Fibroblast of upper back skin (primary cell): ENCODE results near the gene SCAMP3.
"Not testable (repeated sequence)": the region's sequence is repeated elsewhere in the genome, so short reads cannot be mapped to it uniquely, and the experiment has no call there.

Source experiments
- DNase-seq: peaks from one replicate; pipeline ENCODE4 v3.0.0-alpha.2; 2013

Gene SCAMP3

DNA sequence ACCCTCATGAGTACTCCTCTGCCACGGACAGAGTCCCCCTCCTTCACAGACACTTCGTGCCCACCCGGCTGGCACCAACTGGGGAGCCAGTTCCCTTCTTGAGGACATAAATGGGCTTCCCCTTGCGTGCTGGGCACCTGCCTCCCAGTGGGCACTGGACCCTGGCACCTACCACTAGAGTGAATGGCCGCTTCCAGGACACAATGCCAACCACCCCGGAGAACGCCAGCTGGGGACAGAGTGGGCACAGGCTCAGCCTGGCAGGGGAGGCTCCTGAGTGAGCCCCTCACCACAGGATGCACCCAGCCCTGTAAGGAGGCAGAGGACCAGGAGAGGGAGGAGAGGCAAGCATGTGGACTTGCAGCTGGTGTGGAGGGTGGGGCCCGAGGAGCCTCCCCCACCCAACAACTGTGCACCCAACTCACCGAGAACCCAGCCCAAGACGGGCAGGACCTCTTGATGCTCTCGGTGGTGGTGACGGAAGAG is 7.9 kb downstream of the SCAMP3 start:
- DNase-seq = no peak

DNA sequence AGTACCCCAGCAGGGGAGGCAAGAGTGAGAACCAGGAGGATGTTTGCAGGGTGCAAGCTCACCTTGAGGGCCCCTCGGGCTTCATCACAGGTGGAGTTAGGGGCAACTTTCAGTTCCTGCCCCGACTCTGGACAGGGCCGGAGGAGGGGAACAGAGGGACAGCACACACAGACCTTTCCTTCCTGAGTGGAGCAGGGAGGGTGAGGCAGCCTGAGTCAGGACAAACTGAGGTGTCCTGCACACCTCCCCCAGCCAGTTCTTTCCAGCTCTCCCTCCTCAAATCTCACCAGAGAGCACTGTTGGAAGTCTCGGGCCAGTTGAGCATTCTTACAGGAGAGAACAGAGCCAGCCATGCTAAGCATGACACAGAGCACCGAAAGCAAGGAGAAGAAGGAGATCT is 8.4 kb downstream of the SCAMP3 start:
- DNase-seq = no peak

DNA sequence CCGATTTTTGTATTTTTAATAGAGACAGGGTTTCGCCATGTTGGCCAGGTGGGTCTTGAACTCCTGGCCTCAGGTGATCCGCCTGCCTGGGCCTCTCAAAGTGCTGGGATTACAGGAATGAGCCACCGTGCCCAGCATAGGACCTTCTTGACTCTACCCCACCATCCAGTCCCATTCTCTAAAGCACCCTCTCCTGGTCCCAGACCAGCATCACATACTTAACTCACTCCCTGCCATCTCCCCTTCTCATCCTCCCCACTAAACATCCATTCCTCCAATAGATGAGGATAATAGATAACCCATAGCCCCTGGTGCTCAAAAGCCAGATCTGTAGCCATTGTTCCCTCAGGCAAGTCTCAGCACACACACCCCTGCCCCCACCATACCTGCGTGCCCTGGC is 9.0 kb downstream of the SCAMP3 start:
- DNase-seq = no peak

DNA sequence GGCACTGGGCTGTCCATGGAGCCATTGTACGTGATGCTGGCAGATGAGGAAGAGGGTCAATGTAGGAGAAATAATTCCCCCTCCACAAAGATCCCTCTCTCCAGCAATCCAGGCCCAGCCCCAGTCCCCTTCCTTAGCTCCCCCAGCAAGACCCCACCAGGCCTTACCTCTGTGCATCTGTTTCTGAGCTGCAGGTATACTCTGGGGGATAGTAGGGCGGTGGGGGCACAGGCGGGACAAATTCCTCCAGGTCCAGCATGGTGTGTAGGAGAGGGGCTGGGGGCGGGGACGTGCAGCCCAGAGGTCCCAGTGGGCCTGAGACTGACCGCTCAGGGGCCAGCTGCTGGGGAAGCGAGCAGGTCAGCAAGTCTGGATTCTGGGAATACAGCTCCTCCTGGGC is 10.6 kb downstream of the SCAMP3 start:
- no peak for DNase-seq

DNA sequence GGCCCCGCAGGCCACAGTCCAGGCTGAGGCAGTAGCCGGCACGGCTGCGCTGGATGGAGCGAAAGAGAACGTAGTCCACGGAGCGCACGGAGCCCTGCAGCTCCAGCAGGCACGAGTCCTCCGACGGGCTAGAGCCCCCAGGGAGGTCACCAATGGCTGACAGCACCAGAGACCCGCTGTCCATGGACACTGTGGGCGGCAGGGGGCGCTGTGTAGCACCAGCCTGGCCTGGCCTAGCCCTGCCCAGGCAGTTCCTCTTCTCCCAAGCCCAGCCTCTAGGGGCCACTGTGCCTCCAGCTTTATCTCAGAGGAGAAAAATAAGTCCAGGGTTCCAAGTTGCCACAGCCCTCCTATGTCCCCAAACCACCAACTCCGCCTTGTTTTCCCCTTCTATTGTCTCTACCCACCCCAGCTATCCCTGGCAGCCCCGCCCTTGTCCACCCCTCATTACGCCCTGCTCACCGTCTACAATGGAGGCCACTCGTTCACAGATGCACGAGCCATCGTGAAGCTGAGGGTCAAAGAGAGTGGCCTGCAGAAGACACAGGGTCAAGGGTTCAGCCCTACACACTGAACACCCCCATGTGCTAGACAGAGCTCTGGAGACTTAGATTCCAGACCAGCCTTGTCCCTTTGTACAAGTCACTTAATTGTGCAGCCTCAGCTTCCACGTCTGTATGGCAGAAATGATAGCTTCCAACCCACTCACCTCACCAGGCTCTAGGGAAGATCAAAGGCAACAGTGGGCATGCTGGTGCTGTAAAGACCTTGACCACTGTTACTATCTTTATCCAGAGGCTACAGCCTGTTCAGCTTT is 11.3 kb downstream of the SCAMP3 start:
- DNase-seq = peak; percentile 90

DNA sequence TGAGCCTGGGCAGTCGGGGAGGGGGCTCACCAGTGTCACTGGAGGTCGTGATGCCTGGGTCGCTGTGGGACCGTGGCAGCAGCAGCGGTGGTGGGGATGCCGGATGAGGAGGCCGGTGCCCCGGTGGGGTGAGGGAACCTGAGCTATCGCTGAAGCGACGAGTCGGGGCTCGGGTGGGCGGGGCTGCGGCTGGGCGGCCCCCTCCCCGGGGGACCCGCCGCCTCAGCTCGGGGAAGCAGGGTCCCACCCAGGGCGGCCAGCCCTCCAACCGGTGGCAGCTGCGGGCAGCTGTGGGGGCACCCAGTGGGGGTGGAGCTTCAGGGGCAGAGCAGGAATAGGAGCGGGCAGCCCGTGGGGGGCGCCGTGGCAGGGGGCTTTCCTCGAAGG is 11.9 kb downstream of the SCAMP3 start:
- DNase-seq = no peak

DNA sequence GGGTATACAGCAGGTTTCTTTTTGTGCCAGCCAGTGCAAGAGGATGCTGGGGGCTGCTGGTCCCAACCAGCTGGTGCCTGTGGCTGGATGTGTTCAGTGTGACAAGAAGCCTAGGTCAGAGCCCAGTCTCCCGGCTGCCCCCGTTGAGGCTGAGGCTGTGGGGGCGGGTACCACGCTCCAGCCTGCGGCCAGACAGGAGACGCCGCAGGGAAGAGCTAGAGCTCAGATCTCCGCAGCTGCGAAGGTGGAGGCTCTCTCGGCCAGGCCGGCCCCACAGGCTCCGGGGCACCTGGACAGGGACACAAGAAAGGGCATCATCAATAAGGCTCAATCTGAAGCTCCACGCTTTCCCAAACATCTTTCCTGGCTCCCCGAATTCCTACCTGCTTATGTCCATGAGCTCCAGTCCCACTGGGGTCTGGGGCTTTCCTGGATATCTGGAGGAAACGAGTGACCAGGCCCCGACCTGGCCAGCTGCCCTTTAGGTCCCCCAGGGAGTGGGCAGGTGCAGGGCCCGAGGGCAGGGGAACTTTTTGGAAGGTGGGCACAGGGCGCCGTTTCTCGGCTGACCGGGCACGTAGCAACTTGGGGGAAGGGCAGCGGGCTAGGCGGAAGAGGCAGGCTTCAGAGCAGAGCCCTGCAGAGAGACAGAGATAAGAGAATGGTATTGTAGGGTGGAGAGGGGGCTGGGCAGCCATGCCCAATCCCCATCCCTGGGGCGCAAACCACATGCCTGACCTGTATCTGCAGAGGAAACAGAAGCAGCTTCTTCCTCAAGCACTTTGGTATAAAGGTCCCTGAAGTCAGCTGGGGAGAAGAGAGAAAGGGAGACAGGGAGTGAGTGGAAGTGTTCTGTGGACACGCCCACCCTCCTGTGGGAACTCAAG is 14.2 kb downstream of the SCAMP3 start:
- DNase-seq = no peak

DNA sequence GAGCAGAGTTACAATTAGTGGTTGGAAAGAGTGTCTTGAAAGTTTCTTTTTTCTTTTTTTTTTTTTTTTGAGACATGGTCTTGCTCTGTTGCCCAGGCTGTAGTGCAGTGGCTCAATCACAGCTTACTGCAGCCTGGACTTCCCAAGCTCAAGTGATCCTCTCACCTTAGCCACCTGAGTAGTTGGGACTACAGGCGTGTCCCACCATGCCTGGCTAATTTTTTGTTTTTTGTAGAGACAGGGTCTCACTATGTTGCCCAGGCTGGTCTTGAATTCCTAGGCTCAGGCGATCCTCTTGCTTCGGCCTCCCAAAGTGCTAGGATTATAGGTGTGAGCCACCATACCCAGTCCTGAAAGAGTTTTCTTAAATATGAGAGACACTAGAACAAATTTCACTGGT is 15.4 kb downstream of the SCAMP3 start:
- not testable (repeated sequence) for DNase-seq

DNA sequence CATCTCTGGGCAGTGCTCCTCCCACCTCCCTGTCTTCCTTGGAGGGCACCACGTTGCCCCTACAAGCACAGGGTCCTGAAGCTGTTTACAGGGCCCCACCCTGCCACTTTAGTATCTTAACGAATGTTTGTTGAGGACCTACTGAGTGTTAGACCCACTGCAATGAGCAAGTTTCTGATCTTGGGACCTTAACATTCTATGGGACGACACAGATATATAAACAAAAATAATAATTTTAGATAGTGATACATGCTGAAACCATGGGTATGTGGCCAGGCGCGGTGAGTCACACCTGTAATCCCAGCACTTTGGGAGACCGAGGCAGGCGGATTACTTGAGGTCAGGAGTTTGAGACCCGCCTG is 17.0 kb downstream of the SCAMP3 start:
- DNase-seq = no peak

DNA sequence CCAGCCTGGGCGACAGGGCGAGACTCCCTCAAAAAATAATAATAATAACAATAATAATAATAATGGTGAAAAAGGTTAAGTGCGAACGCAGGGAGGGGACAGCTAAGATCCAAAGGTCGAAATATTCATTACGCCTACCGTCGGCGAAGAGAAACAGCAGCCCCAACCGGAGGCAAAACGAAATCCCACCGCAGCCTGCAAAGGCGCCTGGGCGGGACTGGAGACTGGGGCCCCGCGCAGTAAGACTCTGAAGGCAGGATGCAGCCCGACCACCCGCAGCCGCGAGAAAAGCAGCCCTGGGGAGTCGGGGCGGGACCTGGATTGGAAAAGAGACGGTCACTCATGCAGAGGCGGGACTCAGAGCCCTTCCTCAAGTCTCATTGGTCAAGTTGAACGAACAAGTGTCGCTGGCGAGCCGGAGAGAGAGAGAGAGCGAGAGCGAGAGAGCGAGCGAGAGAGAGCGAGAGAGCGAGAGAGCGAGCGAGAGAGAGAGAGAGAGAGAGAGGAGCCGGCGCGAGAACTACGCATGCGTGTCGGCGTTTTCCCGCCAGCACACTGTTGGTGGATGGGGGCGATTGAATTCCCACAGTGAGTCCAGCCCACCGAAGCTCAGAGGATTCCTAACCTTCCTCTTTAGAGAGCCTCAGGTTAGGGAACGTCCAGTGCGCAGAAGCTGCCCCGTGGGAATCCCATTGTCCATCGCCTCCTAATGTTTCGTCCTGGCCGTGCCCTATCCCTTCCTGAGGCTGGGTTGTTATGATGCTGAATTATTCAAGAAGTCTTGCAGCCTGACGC is 17.6 kb downstream of the SCAMP3 start:
- DNase-seq = peak; percentile 100

DNA sequence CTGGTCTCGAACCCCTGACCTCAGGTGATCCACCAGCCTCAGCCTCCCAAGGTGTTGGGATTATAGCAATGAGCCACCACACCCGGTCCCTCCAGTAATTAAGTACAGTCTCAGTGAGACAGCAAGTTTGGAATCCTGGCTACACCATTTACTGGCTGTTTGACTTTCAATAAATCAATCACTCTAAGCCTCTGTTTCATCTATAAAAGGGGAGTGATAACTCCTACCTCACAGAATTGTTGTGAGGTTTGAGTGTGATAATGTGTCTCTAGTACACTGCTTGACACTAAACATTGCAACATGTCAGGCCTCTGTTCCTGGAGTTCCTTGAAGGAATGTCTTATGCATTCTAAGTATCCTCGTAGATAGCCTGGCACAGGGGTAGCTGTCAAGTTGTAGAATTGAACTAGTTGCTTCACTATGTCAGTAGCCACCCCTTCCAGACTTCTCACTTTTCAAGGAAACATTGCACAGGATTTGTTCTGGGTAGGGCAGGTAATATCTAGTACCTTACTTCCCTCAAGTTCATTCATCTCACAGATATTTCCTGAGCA is 19.3 kb downstream of the SCAMP3 start:
- no peak for DNase-seq

DNA sequence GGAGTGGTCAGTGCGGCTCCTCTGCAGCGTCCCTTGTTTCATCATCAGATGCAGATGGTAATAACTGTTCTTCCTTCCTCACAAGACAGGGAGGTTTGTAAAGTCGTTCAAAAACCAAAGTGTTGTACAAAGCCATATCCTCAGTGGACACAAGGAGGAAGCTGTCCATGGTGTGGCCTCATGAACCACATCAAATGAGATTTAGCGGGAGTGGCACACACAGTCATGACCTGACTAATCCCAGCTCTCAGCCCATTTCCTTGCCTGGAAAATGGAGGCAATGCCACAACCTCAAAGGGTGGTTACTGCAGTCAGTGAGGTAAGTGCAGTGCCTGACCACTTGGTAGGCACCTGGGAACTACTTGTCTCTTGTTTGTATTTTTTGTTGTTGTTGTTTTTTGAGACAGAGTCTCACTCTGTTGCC is 20.3 kb downstream of the SCAMP3 start:
- no peak for DNase-seq

DNA sequence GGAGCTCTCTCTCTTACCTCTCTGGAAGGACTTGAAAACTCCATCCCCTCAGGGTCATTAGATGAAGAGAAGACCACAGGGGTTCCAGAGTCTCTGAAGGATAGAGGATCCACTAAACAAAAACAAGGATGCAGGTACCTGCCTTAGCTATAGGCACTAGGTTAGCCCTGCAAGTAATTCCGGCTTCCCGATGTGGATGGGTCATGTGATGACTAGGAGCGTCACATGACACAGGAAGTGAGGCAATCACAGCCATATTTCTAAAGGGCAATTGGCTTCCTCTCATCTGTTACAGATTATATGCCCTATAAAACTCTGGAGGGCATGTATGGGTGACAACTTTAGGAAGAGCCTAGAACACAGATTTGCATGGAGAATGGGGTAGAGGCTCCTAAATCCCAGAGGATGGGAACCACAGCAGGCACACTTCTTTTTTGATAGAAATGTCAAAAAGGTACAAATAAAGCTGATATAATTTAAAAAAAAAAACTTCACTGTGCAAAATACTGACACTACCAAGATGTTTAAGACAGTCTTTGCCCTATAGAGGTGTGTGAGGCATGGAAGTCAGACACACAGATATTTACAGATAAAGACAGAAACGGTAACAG is 21.0 kb downstream of the SCAMP3 start:
- peak; percentile 86 for DNase-seq

DNA sequence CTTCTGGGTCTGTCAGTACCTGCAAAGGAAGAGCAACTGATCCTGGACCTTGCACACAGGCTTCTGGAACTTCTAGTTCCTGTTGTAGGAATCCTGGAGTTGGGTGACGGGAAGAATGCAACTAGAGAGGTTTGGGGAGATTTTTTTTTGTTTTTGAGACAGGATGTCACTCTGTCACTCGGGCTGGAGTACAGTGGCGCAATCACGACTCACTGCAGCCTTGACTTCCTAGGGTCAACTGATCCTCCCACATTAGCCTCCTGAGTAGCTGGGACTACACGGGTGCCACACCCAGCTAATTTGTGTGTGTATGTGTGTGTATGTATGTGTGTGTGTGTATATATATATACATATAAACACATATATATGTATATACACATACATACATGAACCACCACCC is 25.7 kb downstream of the SCAMP3 start:
- no peak for DNase-seq

DNA sequence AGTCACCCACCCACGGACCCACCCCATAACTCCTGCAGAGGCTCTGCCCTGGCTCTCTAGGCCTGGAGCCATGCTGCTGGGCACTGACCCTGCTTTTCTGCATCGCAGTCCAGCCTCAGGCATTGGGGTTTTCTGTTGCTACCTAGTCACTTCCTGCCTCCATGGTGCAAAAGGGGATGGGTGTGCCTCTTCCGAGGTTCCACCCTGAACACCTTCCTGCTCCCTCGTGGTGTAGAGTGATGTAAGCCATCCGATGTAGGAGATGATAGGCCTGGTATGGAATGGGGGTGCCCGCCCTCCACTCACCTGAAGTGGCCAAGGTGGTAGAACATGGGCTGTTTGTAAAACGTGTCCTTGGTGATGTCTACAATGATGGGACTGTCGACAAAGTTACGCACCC is 26.8 kb downstream of the SCAMP3 start:
- DNase-seq = not testable (repeated sequence)

DNA sequence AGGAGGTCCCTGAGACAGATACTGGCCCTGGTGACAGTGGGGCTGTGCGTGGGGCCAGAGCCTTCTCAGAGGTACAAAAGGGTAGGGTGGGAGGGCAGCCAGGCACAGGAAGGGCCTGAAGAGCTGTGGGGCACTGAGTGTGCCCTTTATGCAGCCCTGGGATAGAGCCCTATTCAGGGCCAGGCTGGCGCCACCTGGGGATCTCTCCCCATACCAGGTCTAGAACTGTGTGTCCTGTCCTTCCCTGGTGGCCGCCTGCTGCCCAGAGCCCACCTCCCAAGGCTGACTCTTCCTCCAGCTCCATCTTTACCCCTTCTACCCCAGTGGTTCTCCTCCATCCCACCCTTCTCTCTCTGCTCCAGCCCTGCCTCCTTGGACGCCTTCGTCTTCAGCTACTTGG is 28.7 kb downstream of the SCAMP3 start:
- not testable (repeated sequence) for DNase-seq

DNA sequence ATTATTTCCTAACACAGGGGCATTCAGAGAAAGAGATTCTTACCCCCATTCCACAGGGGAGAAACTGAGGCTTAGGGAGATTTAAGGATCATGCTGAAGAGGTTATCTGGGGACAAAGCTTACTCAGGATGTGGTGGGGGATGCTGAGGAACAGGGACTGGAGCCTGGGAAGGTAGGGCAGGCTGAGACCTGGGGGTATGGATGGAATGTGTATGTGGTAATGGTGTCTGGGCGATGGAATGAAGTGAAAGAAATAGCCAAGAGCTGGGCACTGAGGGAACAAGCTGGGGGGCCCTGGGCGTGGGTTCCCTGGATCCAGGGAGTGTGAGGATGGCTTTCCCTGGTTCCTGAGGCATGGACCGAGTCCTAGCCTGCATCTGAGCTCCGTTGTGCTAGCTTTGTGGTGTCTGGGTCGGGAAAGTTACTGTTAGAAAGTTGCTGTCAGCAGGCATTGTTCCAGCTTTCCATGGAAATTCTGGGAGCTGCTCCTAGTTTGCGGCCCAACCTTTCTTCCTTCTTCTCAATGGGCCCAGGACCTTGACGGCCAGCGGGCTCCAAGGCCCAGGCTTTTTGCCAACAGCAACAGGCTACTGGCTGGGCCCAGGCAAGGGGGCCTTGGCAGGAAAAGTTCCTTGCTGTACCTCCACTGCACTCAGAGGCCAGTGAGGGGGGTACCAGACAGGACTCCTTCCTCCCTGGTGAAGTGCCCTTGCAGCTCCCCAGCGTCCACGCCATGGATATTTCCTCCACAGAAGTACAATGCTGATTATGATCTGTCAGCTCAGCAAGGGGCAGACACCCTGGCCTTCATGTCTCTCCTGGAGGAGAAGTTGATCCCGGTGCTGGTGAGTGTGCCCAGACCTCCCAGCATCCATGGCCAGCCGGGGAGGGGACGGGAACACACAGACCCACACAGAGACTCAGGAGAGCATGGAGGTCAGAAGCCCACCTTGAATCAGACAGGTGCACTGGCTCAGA is 29.9 kb downstream of the SCAMP3 start:
- peak; percentile 81 for DNase-seq

DNA sequence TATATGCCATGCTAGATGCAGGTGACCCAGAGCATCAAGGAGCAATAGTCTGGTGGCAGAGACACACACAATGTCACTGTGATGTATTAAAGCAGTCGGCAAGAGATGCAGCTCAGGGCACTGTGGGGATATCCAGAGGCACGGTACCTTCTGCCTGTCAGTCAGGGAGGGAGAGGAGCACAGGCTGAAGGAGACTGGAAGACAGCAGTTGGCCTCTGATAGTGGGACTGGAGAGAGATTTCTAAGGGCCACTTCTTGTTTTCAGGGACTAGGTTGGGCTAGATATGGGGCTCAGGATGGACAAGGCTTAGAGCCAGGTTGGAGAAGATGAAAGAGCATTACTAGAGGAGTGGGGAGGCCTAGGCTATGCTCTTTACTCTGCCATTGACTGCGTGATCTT is 30.9 kb downstream of the SCAMP3 start:
- not testable (repeated sequence) for DNase-seq

DNA sequence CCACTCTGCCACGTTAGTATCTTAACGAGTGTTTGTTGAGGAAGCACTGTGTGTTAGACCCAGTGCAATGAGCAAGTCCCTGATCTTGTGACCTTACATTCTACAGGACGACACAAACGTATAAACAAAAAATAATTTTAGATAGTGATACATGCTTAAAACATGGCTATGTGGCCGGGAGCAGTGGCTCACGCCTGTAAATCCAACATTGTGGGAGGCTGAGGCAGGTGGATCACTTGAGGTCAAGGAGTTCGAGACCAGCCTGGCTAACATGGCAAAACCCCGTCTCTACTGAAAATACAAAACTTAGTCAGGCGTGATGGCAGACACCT is 34.1 kb downstream of the SCAMP3 start:
- DNase-seq = no peak

DNA sequence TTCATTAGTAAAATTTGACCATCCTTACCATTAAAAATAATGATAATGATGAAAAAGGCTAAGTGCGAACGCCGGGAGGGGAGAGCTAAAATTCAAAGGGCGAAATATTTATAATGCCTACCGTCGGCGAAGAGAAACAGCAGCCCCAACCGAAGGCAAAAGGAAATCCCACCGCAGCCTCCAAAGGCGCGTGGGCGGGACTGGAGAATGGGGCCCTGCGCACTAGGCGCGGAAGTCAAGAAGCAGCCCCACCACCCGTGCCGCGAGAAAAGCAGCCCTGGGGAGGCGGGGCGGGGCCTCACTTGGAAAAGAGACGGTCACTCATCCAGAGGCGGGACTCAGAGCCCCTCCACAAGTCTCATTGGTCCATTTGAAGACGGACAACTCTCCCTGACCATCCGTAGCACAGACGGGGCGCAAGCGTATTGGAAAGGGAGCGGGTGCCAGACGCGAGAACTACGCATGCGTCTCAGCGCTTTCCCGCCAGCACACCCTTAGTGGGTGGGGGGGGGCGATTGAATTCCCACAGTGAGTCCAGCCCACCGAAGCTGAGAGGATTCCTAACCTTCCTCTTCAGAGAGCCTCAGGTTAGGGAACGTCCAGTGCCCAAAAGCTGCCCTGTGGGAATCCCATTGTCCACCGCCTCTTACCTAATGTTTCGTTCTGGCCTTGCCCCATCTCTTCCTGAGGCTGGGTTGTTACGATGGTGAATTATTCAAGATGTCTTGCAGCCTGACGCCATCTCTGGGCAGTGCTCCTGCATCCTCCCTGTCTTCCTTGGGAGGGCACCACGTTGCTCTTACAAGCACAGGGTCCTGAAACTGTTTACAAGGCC is 34.7 kb downstream of the SCAMP3 start:
- DNase-seq = peak; percentile 100
